H1 (cell line): ENCODE results near the gene POLE4. TPM values are rescaled to one million over a fixed set of nuclear protein-coding genes. Genes with fewer than 3 reads are reported as not detected.
A peak's percentile ranks its signal among the peaks of the same experiment; 100 is the strongest.

Source experiments
- CTCF ChIA-PET: fragments of 300-600 bp; sonication (Branson Sonifier 250); formaldehyde crosslinking; loops from one replicate; lab custom pipeline; 2021; ENCODE audit not compliant: partially characterized antibody; lab: Charles Lee
- POLR2A ChIA-PET: fragments of 300-600 bp; sonication (Branson Sonifier 250); formaldehyde crosslinking; loops from one replicate; lab custom pipeline; 2021; ENCODE audit warnings: inconsistent platforms; ENCODE audit not compliant: partially characterized antibody; lab: Charles Lee
- DNase-seq, 2 experiments: peaks; one replicate each; pipeline versions ENCODE4 v3.0.0 to v3.0.0-alpha.2; 2010 to 2022; ENCODE audit warnings: low spot score in 2 of 2, low read depth in 1 of 2, mixed read lengths in 1 of 2
- FAIRE-seq: peaks from 2 replicates; lab custom pipeline; 2011; peaks lifted over from hg19 to GRCh38; lab: Jason Lieb, UNC
- H2AFZ ChIP-seq: 2 replicates; pipeline ENCODE4 v1.8.1; 2012; ENCODE audit warnings: low read length, inconsistent platforms
- H2AK5ac ChIP-seq: 2 replicates; pipeline ENCODE4 v1.6.1; 2013; ENCODE audit warnings: low read depth, low read length
- H2BK120ac ChIP-seq: replicated peaks from 2 replicates; pipeline ENCODE3; 2013; ENCODE audit warnings: low read depth, low read length, inconsistent platforms
- H2BK12ac ChIP-seq: 2 replicates; pipeline ENCODE4 v1.6.1; 2013; ENCODE audit warnings: low read depth, low read length
- H2BK15ac ChIP-seq: 2 replicates; pipeline ENCODE4 v1.6.1; 2013; ENCODE audit warnings: low read length
- H2BK20ac ChIP-seq: 2 replicates; pipeline ENCODE4 v1.6.1; 2013; ENCODE audit warnings: low read length
- H2BK5ac ChIP-seq: 2 replicates; pipeline ENCODE4 v1.6.1; 2013; ENCODE audit warnings: low read depth, low read length
- H3K14ac ChIP-seq: 2 replicates; pipeline ENCODE4 v1.6.1; 2013; ENCODE audit warnings: inconsistent platforms; ENCODE audit not compliant: insufficient read length
- H3K18ac ChIP-seq: 2 replicates; pipeline ENCODE4 v1.6.1; 2013; ENCODE audit warnings: low read length; ENCODE audit errors: extremely low read depth
- H3K23ac ChIP-seq: 2 replicates; pipeline ENCODE4 v1.6.1; 2013; ENCODE audit warnings: inconsistent platforms; ENCODE audit not compliant: insufficient read length
- H3K23me2 ChIP-seq: 2 replicates; pipeline ENCODE4 v1.6.1; 2013; ENCODE audit warnings: low read depth, low read length
- H3K27ac ChIP-seq: 2 replicates; pipeline ENCODE4 v1.6.1; 2011; ENCODE audit warnings: low read depth, low read length, inconsistent platforms
- H3K27me3 ChIP-seq, 4 experiments: replicated peaks in 1 of 4; 1 replicate in 1 of 4; 2 replicates in 3 of 4; pipeline versions ENCODE4 v1.6.1 to v1.8.1; 2011 to 2013; ENCODE audit warnings: low read length in 3 of 4, mild to moderate bottlenecking in 3 of 4, inconsistent platforms in 2 of 4, mixed read lengths in 2 of 4, moderate library complexity in 1 of 4; ENCODE audit not compliant: control insufficient read depth in 3 of 4, insufficient read depth in 3 of 4; ENCODE audit errors: extremely low read depth in 1 of 4
- H3K36me3 ChIP-seq, 4 experiments: 2 replicates each; pipeline versions ENCODE4 v1.6.1 to v1.8.1; 2011 to 2013; ENCODE audit warnings: mild to moderate bottlenecking in 4 of 4, low read length in 3 of 4, moderate library complexity in 2 of 4, control low read depth in 1 of 4, inconsistent platforms in 1 of 4; ENCODE audit not compliant: insufficient read depth in 4 of 4, control insufficient read depth in 2 of 4
- H3K4ac ChIP-seq: replicated peaks from 2 replicates; pipeline ENCODE3; 2013; ENCODE audit warnings: low read length, low read depth, mixed read lengths, inconsistent platforms; ENCODE audit not compliant: insufficient read length
- H3K4me1 ChIP-seq, 4 experiments: replicated peaks in 1 of 4; 1 replicate in 1 of 4; 2 replicates in 3 of 4; pipeline versions ENCODE4 v1.6.1 to v1.8.1; 2011 to 2013; ENCODE audit warnings: low read length in 3 of 4, inconsistent platforms in 2 of 4, mixed read lengths in 1 of 4; ENCODE audit not compliant: insufficient read depth in 4 of 4, control insufficient read depth in 3 of 4
- H3K4me2 ChIP-seq, 2 experiments: 2 replicates each; pipeline versions ENCODE4 v1.6.1 to v1.8.1; 2011 to 2013; ENCODE audit warnings: low read depth in 2 of 2, low read length in 2 of 2, control low read depth in 1 of 2, inconsistent platforms in 1 of 2, mild to moderate bottlenecking in 1 of 2; ENCODE audit not compliant: insufficient read depth in 1 of 2
- H3K4me3 ChIP-seq, 4 experiments: fragments of 200-600, 300-600 bp in 1 of 4; sonication (generic), shearing (Covaris generic), sonication (Bioruptor Twin) in 1 of 4; 2 replicates each; pipeline versions ENCODE4 v1.5.1 to v1.8.1; 2011 to 2016; ENCODE audit warnings: low read length in 4 of 4, low read depth in 3 of 4, control low read depth in 2 of 4, inconsistent platforms in 2 of 4, mild to moderate bottlenecking in 2 of 4, mixed read lengths in 1 of 4, moderate library complexity in 1 of 4; ENCODE audit not compliant: insufficient read depth in 2 of 4; ENCODE audit errors: extremely low read depth in 1 of 4
- H3K56ac ChIP-seq: replicated peaks from 2 replicates; pipeline ENCODE3; 2013; ENCODE audit warnings: low read depth, mild to moderate bottlenecking, mixed read lengths, low read length, inconsistent platforms; ENCODE audit not compliant: insufficient read length
- H3K79me1 ChIP-seq: 2 replicates; pipeline ENCODE4 v1.6.1; 2013; ENCODE audit warnings: low read depth, low read length, control low read depth
- H3K79me2 ChIP-seq, 2 experiments: 2 replicates each; pipeline versions ENCODE4 v1.6.1 to v1.8.1; 2012 to 2013; ENCODE audit warnings: low read length in 2 of 2, mild to moderate bottlenecking in 2 of 2, inconsistent platforms in 1 of 2; ENCODE audit not compliant: insufficient read depth in 2 of 2, control insufficient read depth in 1 of 2
- H3K9ac ChIP-seq, 4 experiments: replicated peaks in 1 of 4; 1 replicate in 1 of 4; 2 replicates in 3 of 4; pipeline versions ENCODE4 v1.6.1 to v1.8.1; 2011 to 2013; ENCODE audit warnings: low read depth in 3 of 4, low read length in 3 of 4, control low read depth in 2 of 4, mild to moderate bottlenecking in 2 of 4, moderate library complexity in 2 of 4, inconsistent platforms in 1 of 4; ENCODE audit errors: extremely low read depth in 1 of 4
- H3K9me3 ChIP-seq, 2 experiments: 2 replicates each; pipeline versions ENCODE4 v1.6.1 to v1.8.1; 2012 to 2013; ENCODE audit warnings: mild to moderate bottlenecking in 2 of 2, moderate library complexity in 2 of 2, control low read depth in 1 of 2, inconsistent platforms in 1 of 2, low read depth in 1 of 2, low read length in 1 of 2, mixed read lengths in 1 of 2; ENCODE audit not compliant: insufficient read depth in 2 of 2
- H4K20me1 ChIP-seq, 2 experiments: replicated peaks in 1 of 2; 2 replicates each; pipeline versions ENCODE3 to v1.8.1; 2011 to 2013; ENCODE audit warnings: inconsistent platforms in 2 of 2, low read length in 2 of 2, mild to moderate bottlenecking in 1 of 2; ENCODE audit not compliant: insufficient read depth in 2 of 2, control insufficient read depth in 1 of 2
- H4K5ac ChIP-seq: 2 replicates; pipeline ENCODE4 v1.6.1; 2013; ENCODE audit warnings: low read length, low read depth, mixed read lengths, inconsistent platforms; ENCODE audit not compliant: insufficient read length
- H4K8ac ChIP-seq: 2 replicates; pipeline ENCODE4 v1.8.0; 2013; ENCODE audit warnings: mild to moderate bottlenecking, moderate library complexity, low read length, inconsistent platforms; ENCODE audit not compliant: insufficient read depth; ENCODE audit errors: extremely low read depth
- H4K91ac ChIP-seq: replicated peaks from 2 replicates; pipeline ENCODE3; 2013; ENCODE audit warnings: low read length, mixed read lengths, inconsistent platforms; ENCODE audit not compliant: insufficient read length
- MAX ChIP-seq: IDR thresholded peaks from 2 replicates; pipeline ENCODE4 v1.6.1; 2012; ENCODE audit warnings: inconsistent platforms
- NANOG ChIP-seq: IDR thresholded peaks from 2 replicates; pipeline ENCODE4 v1.6.1; 2011; ENCODE audit warnings: low read length, low read depth, mild to moderate bottlenecking, inconsistent platforms; ENCODE audit not compliant: insufficient read depth, poor library complexity, severe bottlenecking
- SIN3A ChIP-seq, 2 experiments: IDR thresholded peaks in 1 of 2; conservative IDR thresholded peaks in 1 of 2; 2 replicates each; pipeline ENCODE4 v1.6.1; 2011 to 2012; ENCODE audit warnings: low read length in 2 of 2, improper control_type of control experiment in 1 of 2, low read depth in 1 of 2, mild to moderate bottlenecking in 1 of 2
- WGBS, 2 experiments: shearing (Covaris generic) in 1 of 2; methylation state at CpG; one replicate each; pipeline versions ENCODE4 v1.1.6 to v1.1.7; 2013 to 2015; ENCODE audit warnings: low lambda C conversion rate in 2 of 2, mixed read lengths in 2 of 2, inconsistent platforms in 1 of 2, low coverage in 1 of 2, missing lambda C conversion rate in 1 of 2; ENCODE audit not compliant: insufficient replicate concordance in 2 of 2, insufficient coverage in 1 of 2, insufficient read length in 1 of 2; ENCODE audit errors: extremely low coverage in 1 of 2, missing lambda C conversion rate in 1 of 2; 5-methylcytosine and 5-hydroxymethylcytosine counted together
- polyA plus RNA-seq, 7 experiments: library from polyadenylated mRNA; depleted of rRNA in 3 of 7; stranded (reverse) in 5 of 7; unstranded in 2 of 7; fragments of >200 nt in 5 of 7; fragments of 200-250 nt in 2 of 7; gene quantifications; 1 replicate in 5 of 7; 2 replicates in 1 of 7; 4 replicates in 1 of 7; pipeline versions ENCODE4 v1.2.1 to v1.2.3, GENCODE V29; 2011 to 2013; ENCODE audit warnings: missing spikeins in 2 of 7, mixed read lengths in 2 of 7
- total RNA-seq: library from RNA; stranded (reverse); fragmentation: NEBNext Ultra II Directional; extraction: Animal tissue kit (Norgen Biotek cat#: 25700); gene quantifications from 2 replicates; pipeline ENCODE4 v1.2.1, GENCODE V29; 2021

Gene POLE4
- total and polyA plus RNA-seq, 2 of the 8 experiments (the other 6 are each of a cell fraction or from before 2014, with no cell fraction given) = 16.7 to 44.7 TPM

- no peaks in the 10 kb centered on the region for H3K27me3 ChIP-seq
- CTCF ChIA-PET = interaction anchor here (0.6 to 1.3 kb wide), 5 partner anchors 9 to 254 kb away, joined by 3 to 6 read pairs (median 4); no protein-coding TSS in a partner anchor
- no peaks in the 10 kb centered on the region for H4K20me1 ChIP-seq
- no peaks in the 10 kb centered on the region for H3K79me1 ChIP-seq
- H3K23me2 ChIP-seq = no peaks in the 10 kb centered on the region
- no peak overlapping the region for H2AFZ ChIP-seq
- H2BK20ac ChIP-seq = no peak overlapping the region
- H4K8ac ChIP-seq = no peak overlapping the region
- no peak overlapping the region for H2BK120ac ChIP-seq
- no peak overlapping the region for H3K4me2 ChIP-seq
- H3K27ac ChIP-seq = no peak overlapping the region
- H3K9me3 ChIP-seq = no peaks in the 10 kb centered on the region
- H3K9ac ChIP-seq = 0 out of 7 replicates have a peak overlapping the region, but pooled peaks of 1 of the 4 experiments have one; percentile 11
- FAIRE-seq (no peak), DNase-seq (no peak)
- 91% methylated on average over 7 of the region's 7 CpGs; no CpG with 5 or more reads in 1 of the 2 experiments for WGBS, 2 experiments
- no peak overlapping the region for H4K5ac ChIP-seq
- H2BK15ac ChIP-seq = no peak overlapping the region
- H3K4me1 ChIP-seq = no peaks in the 10 kb centered on the region
- POLR2A ChIA-PET = interaction anchor here (1.9 kb wide), 1 partner anchor 8 kb away, joined by 7 read pairs; no protein-coding TSS in a partner anchor
- no peak overlapping the region for H2BK5ac ChIP-seq
- no peak overlapping the region for H3K23ac ChIP-seq
- no peak overlapping the region for H2AK5ac ChIP-seq
- H3K79me2 ChIP-seq = no peaks in the 10 kb centered on the region
- no peak overlapping the region for H4K91ac ChIP-seq
- H3K4me3 ChIP-seq = no peak overlapping the region
- no peak overlapping the region for H3K14ac ChIP-seq
- H3K4ac ChIP-seq = no peak overlapping the region
- H3K18ac ChIP-seq = no peak overlapping the region
- no peak overlapping the region for H2BK12ac ChIP-seq
- no peak overlapping the region for H3K56ac ChIP-seq
- no peaks in the 10 kb centered on the region for H3K36me3 ChIP-seq
- TF ChIP-seq NANOG (no peak), MAX (no peak), SIN3A (conservative IDR thresholded peaks at IDR 0.05 in 1 of 2, IDR thresholded peaks at IDR 0.05 in 1 of 2; ENCODE audit: low read depth in 1 of 2, low read length in 2 of 2) (no peak)
Observed at GRCh38 chr2:74975016-74975415, 16.6 kb downstream of the POLE4 start.
